ENCODE data around the gene C18orf54.
"Not testable (repeated sequence)": the region's sequence is repeated elsewhere in the genome, so short reads cannot be mapped to it uniquely, and the experiment has no call there.

The C18orf54 gene

GRCh38 chr18:54382076-54382475, 24.4 kb downstream of the C18orf54 start:
- no peak for DNase-seq (ENCODE audit: low read depth)
- TF ChIP-seq, protein P1, sequence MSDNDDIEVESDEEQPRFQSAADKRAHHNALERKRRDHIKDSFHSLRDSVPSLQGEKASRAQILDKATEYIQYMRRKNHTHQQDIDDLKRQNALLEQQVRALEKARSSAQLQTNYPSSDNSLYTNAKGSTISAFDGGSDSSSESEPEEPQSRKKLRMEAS (IDR thresholded peaks at IDR 0.05; ENCODE audit: low read depth, low read length) = no peak
- TF ChIP-seq POLR2A (IDR thresholded peaks at IDR 0.05; ENCODE audit: extremely low read depth, insufficient read length) = no peak
- no peak for TF ChIP-seq MYC (IDR thresholded peaks at IDR 0.05; ENCODE audit: low read depth, low read length)
- TF ChIP-seq CTCF (IDR thresholded peaks at IDR 0.05; ENCODE audit: low read depth, low read length) = no peak

DNA sequence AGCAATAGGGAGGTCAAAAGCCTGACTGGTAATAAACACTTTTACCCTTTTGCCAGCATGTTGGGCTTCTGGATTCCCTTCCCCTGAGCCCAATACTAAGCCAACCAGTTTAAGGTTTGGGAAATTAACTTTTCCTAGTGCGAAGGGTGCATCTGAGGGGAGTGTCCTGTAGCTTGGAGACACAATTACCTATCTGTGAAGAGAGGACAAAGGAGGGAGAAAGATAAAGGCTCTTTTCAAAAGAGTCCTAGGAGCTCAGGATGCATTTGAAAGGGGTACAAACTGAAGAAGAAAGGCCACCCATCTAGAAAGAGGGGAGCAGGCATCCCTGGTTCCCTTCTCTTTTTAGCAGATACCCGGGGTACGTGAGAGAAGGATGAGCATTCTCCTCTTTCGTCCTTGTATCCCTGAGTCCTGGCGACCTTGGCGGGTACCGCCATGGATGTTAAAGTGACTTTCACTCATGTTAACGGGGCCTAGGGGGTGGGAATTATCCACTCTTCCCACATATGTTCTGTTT, 25.1 kb downstream of the C18orf54 start:
- DNase-seq (ENCODE audit: low read depth) = no peak
- no peak overlapping the region for H3K4me3 ChIP-seq (ENCODE audit: low read depth, low read length)
- no peak for TF ChIP-seq MYC (IDR thresholded peaks at IDR 0.05; ENCODE audit: low read depth, low read length)
- TF ChIP-seq POLR2A (IDR thresholded peaks at IDR 0.05; ENCODE audit: extremely low read depth, insufficient read length) = no peak
- no peak for TF ChIP-seq CTCF (IDR thresholded peaks at IDR 0.05; ENCODE audit: low read depth, low read length)
- TF ChIP-seq, protein P1 (IDR thresholded peaks at IDR 0.05; ENCODE audit: low read depth, low read length) = no peak

More at GRCh38 chr18:54382076-54382475, 24.4 kb downstream of the C18orf54 start:
- no peak overlapping the region for H3K4me3 ChIP-seq (ENCODE audit: low read depth, low read length)

DNA sequence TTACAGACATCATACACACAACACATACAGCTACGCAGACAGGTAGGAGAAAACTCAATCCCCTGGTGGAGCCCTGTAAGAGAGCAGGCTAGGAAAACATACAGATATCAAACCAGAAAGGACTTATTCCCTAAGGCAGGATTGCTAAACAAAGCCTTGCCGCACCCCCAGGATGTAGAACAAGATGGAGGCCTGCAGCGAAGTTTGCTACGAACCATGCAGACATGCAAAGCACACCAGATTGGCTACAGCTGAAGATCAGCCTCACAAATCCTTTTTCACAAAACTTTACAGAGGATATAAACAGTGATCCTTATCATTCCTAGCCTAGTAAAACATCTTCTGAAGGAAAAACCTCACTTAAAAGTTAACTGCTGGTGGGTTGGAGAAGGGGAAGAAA, 28.3 kb downstream of the C18orf54 start:
- no peak for DNase-seq (ENCODE audit: low read depth)
- no peak overlapping the region for H3K4me3 ChIP-seq (ENCODE audit: low read depth, low read length)
- TF ChIP-seq, protein P1 (IDR thresholded peaks at IDR 0.05; ENCODE audit: low read depth, low read length) = no peak
- no peak for TF ChIP-seq CTCF (IDR thresholded peaks at IDR 0.05; ENCODE audit: low read depth, low read length)
- TF ChIP-seq MYC (IDR thresholded peaks at IDR 0.05; ENCODE audit: low read depth, low read length) = no peak
- TF ChIP-seq POLR2A (IDR thresholded peaks at IDR 0.05; ENCODE audit: extremely low read depth, insufficient read length) = no peak

GRCh38 chr18:54386800-54387495, 29.2 kb downstream of the C18orf54 start:
- not testable (repeated sequence) for H3K4me3 ChIP-seq (ENCODE audit: low read depth, low read length); DNase-seq (ENCODE audit: low read depth)

DNA sequence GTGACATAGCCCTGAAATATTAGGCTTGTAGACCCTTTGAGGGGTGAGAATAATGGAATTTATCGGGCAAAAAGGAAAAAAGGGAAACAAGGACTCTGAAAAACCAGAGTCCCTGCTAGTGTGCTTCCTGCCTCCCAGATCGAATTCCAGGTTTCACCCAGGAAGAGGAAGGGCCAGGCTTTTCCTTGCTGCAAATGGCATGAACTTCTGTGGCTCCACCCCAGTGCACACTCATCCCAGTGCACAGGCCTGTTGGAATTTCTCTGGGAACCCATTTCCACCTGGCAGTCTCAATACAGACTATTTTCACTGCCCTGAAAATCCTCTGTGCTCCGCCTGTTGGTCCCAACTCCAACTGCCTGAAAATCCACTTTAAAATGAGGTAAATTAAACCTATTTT, 29.9 kb downstream of the C18orf54 start:
- H3K4me3 ChIP-seq (ENCODE audit: low read depth, low read length) = no peak overlapping the region
- TF ChIP-seq CTCF (IDR thresholded peaks at IDR 0.05; ENCODE audit: low read depth, low read length) = no peak
- no peak for TF ChIP-seq MYC (IDR thresholded peaks at IDR 0.05; ENCODE audit: low read depth, low read length)
- no peak for TF ChIP-seq POLR2A (IDR thresholded peaks at IDR 0.05; ENCODE audit: extremely low read depth, insufficient read length)
- TF ChIP-seq, protein P1 (IDR thresholded peaks at IDR 0.05; ENCODE audit: low read depth, low read length) = no peak
- no peak for DNase-seq (ENCODE audit: low read depth)

DNA sequence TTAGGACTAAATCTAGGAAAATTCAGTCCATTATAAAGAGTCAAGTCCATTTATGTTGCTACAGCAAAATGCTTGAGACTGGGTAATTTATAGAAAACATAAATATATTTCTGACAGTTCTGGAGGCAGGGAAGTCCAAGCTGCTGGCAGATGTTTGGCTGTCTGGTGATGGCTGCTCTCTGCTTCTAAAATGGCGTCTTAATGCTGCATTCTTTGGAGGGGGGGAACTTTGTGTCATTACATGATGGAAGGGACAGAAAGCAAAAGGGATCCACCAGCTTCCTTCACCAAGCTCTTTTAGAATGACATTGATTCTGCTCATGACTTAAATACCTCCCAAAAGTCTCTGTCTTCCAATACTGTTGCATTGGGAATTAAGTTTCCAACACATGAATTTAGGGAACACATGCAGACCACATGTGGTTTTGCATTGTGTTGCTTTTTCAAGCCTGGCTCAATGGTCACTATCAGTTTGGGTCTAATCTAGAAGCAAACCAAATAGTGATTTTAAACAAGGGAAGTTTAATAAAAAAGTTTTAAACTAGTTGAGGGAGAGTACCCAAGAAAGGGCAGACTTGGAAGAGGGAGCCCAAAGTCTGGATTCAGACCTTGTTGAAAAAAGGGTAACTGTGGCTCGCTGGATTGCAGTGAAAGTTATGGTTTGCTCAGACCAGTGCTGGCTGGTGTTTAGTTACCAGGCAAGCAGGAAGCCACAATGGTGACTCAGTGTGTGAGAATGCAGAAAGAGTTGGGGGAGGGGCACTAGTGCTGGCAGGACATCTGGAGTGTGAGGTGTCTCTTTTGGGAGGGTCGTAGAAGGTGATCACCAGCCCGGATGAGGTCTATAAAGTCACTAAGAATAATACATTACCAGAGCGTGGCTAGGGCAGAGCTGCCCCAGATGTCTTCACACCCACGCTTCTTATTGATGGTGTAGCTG, 30.8 kb downstream of the C18orf54 start:
- peak; percentile 60 for DNase-seq (ENCODE audit: low read depth)
- TF ChIP-seq, protein P1 (IDR thresholded peaks at IDR 0.05; ENCODE audit: low read depth, low read length) = no peak
- TF ChIP-seq CTCF (IDR thresholded peaks at IDR 0.05; ENCODE audit: low read depth, low read length) (no peak), MYC (IDR thresholded peaks at IDR 0.05; ENCODE audit: low read depth, low read length) (no peak), POLR2A (IDR thresholded peaks at IDR 0.05; ENCODE audit: extremely low read depth, insufficient read length) (no peak)
- H3K4me3 ChIP-seq (ENCODE audit: low read depth, low read length) = no peak overlapping the region

Measured in NB4 (cell line).